Neuronal stem cell (in vitro differentiated cells): ENCODE results near the gene ELOF1. TPM values are rescaled to one million over a fixed set of nuclear protein-coding genes. Genes with fewer than 3 reads are reported as not detected.

Experiments used
- DNase-seq: peaks from one replicate; pipeline ENCODE4 v3.0.0-alpha.2; 2013; ENCODE audit warnings: low spot score
- H2AFZ ChIP-seq: one replicate; pipeline ENCODE4 v1.6.1; 2013; ENCODE audit warnings: mild to moderate bottlenecking, low read length, inconsistent platforms
- H2AK5ac ChIP-seq: 2 replicates; pipeline ENCODE4 v1.6.1; 2013; ENCODE audit warnings: low read depth, mild to moderate bottlenecking, inconsistent platforms, low read length, moderate library complexity, mixed read lengths
- H2BK120ac ChIP-seq: 2 replicates; pipeline ENCODE4 v1.6.1; 2013; ENCODE audit warnings: low read depth, mild to moderate bottlenecking, inconsistent platforms, low read length, moderate library complexity, mixed read lengths
- H2BK12ac ChIP-seq: one replicate; pipeline ENCODE4 v1.6.1; 2013; ENCODE audit warnings: low read length, inconsistent platforms
- H2BK15ac ChIP-seq: 2 replicates; pipeline ENCODE4 v1.6.1; 2013; ENCODE audit warnings: mild to moderate bottlenecking, low read length, inconsistent platforms, mixed read lengths
- H2BK5ac ChIP-seq: one replicate; pipeline ENCODE4 v1.6.1; 2013; ENCODE audit warnings: inconsistent platforms, mild to moderate bottlenecking, low read length, moderate library complexity
- H3K14ac ChIP-seq: one replicate; pipeline ENCODE4 v1.6.1; 2013; ENCODE audit warnings: low read length, inconsistent platforms
- H3K18ac ChIP-seq: 2 replicates; pipeline ENCODE4 v1.6.1; 2013; ENCODE audit warnings: low read length, inconsistent platforms
- H3K23ac ChIP-seq: 2 replicates; pipeline ENCODE4 v1.6.1; 2013; ENCODE audit warnings: low read depth, mild to moderate bottlenecking, mixed read lengths, low read length, inconsistent platforms; ENCODE audit not compliant: poor library complexity
- H3K27ac ChIP-seq: replicated peaks from 3 replicates; pipeline ENCODE4 v1.5.1; 2013; ENCODE audit warnings: low read length, inconsistent platforms
- H3K27me3 ChIP-seq, 3 experiments: 2 replicates each; pipeline ENCODE4 v1.6.1; 2013; ENCODE audit warnings: low read length in 3 of 3, mild to moderate bottlenecking in 2 of 3, inconsistent platforms in 1 of 3, low read depth in 1 of 3, mixed read lengths in 1 of 3, moderate library complexity in 1 of 3; ENCODE audit not compliant: control insufficient read depth in 3 of 3, insufficient read depth in 3 of 3
- H3K36me3 ChIP-seq, 2 donors: replicated peaks in 1 of 2; 2 replicates each; pipeline ENCODE4 v1.6.1; 2013; ENCODE audit warnings: low read length in 2 of 2; ENCODE audit not compliant: control insufficient read depth in 2 of 2, insufficient read depth in 2 of 2
- H3K4ac ChIP-seq: 2 replicates; pipeline ENCODE4 v1.6.1; 2013; ENCODE audit warnings: inconsistent platforms, mild to moderate bottlenecking, low read length, moderate library complexity
- H3K4me1 ChIP-seq, 2 donors: 1 replicate in 1 of 2; 2 replicates in 1 of 2; pipeline ENCODE4 v1.6.1; 2013; ENCODE audit warnings: low read length in 2 of 2, low read depth in 1 of 2; ENCODE audit not compliant: control insufficient read depth in 2 of 2, insufficient read depth in 1 of 2
- H3K4me2 ChIP-seq: one replicate; pipeline ENCODE4 v1.6.1; 2013; ENCODE audit warnings: mild to moderate bottlenecking, low read length, inconsistent platforms; ENCODE audit not compliant: insufficient read depth, poor library complexity, severe bottlenecking
- H3K4me3 ChIP-seq, 2 donors: 2 replicates each; pipeline ENCODE4 v1.5.1; 2013; ENCODE audit warnings: low read length in 2 of 2, mild to moderate bottlenecking in 2 of 2, inconsistent platforms in 1 of 2, moderate library complexity in 1 of 2
- H3K79me1 ChIP-seq: one replicate; pipeline ENCODE4 v1.6.1; 2013; ENCODE audit warnings: low read depth, mild to moderate bottlenecking, inconsistent platforms, low read length, moderate library complexity
- H3K9ac ChIP-seq: one replicate; pipeline ENCODE4 v1.6.1; 2013; ENCODE audit warnings: mild to moderate bottlenecking, low read depth, low read length, inconsistent platforms; ENCODE audit not compliant: poor library complexity
- H3K9me3 ChIP-seq, 2 donors: replicated peaks in 1 of 2; 2 replicates each; pipeline versions ENCODE3 to v1.6.1; 2013; ENCODE audit warnings: low read length in 2 of 2, mild to moderate bottlenecking in 2 of 2, inconsistent platforms in 1 of 2, low read depth in 1 of 2, mixed read lengths in 1 of 2, moderate library complexity in 1 of 2; ENCODE audit not compliant: control insufficient read depth in 2 of 2, insufficient read depth in 1 of 2
- H4K8ac ChIP-seq: one replicate; pipeline ENCODE4 v1.6.1; 2013; ENCODE audit warnings: low read depth, mild to moderate bottlenecking, inconsistent platforms, low read length, moderate library complexity
- H4K91ac ChIP-seq: one replicate; pipeline ENCODE4 v1.6.1; 2013; ENCODE audit warnings: low read length, low read depth, mild to moderate bottlenecking, inconsistent platforms; ENCODE audit not compliant: poor library complexity
- WGBS, 2 donors: extraction: QIAGEN DNeasy Blood & Tissue Kit; methylation state at CpG; one replicate each; pipeline ENCODE4 v1.1.7; 2013; ENCODE audit warnings: missing lambda C conversion rate in 2 of 2, mixed read lengths in 1 of 2; ENCODE audit not compliant: insufficient read length in 2 of 2, insufficient replicate concordance in 1 of 2; ENCODE audit errors: extremely low coverage in 2 of 2; 5-methylcytosine and 5-hydroxymethylcytosine counted together
- small RNA-seq: library from polyadenylated mRNA; stranded (forward); fragments of <200 nt; extraction: miRNeasy Mini kit (QIAGEN cat#:217004); gene quantifications from one replicate; pipeline ENCODE3, GENCODE V24; 2013; ENCODE audit not compliant: insufficient read depth

Gene ELOF1

DNA sequence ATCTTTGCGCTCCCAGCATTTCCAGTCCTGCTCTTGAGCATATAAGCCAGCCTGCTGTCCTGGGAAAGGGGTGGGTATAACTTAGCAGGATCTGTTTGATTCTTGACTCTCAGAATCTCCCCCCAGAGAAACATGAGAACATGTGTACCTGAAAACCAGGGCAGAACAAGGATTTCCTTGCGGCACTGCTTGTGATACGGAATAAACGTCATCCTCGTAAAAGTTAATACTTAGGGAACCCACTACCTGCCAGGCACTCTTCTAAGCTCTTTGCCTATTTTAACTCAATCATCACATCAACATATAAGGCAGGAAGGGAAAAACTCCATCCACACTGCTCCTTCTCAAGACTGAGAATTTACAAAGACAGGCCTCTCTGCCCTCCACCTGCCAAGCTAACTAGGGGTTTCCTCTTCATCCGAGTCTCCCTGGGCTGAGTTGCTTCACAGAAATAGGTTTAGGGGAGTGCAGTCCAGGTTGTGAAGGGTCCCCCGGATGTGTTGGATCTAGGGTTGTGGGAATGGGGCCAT, 54.5 kb downstream of the ELOF1 start:
- DNase-seq = no peak
- Histone ChIP-seq H3K27me3 (no peaks in the 10 kb centered on the region), H3K23ac (no peak overlapping the region), H4K91ac (no peak overlapping the region), H3K4me2 (peak overlapping the region; percentile 90), H3K4me3 (peak overlapping the region; percentile 77 to 87), H3K9me3 (no peaks in the 10 kb centered on the region), H3K79me1 (no peaks in the 10 kb centered on the region), H3K27ac (no peak overlapping the region), H2AFZ (peak overlapping the region; percentile 98), H3K4ac (no peak overlapping the region), H3K18ac (no peak overlapping the region), H3K36me3 (peaks cover 6 to 8% of the 10 kb centered on the region in 2 donors), H4K8ac (no peak overlapping the region), H2BK12ac (no peak overlapping the region), H2BK5ac (no peak overlapping the region), H2BK15ac (no peak overlapping the region), H2BK120ac (no peak overlapping the region), H3K4me1 (peaks cover 10% of the 10 kb centered on the region in 2 donors), H3K14ac (no peak overlapping the region), H2AK5ac (no peak overlapping the region), H3K9ac (no peak overlapping the region)
- WGBS, 2 donors = no CpG with 5 or more reads among the region's 7 CpGs

Small RNA genes lying within 50 kb of the gene (small RNA-seq; reads per million reads assigned to genes)
- gene RN7SL833P = not detected
